D341Med (cell line): Measurements from ENCODE around the gene KCNH1.

Experiments used
- DNase-seq: peaks from one replicate; pipeline ENCODE4 v3.0.0; 2012; ENCODE audit warnings: low spot score

Gene KCNH1

DNA sequence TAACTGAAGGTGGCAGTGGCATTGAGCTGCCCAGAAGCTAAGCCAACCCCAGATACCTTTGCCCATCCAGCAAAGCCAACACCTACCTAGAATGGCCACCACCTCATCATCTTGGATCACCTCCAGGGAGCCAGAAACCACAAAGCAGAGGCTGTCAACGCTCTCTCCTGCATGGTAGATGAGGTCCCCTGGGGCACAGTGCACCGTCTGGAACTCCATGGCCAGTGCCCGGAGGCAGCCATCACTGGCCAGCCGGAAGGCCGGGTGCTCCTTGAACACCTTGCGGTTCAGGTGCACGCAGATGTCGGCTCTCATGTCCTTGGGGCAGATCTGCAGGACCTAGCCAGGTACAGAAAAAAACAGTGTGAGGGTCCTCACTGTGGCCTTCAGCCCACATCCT, 336.5 kb downstream of the KCNH1 start:
- DNase-seq: no peak

GRCh38 chr1:210796421-210796820, 337.5 kb downstream of the KCNH1 start:
- DNase-seq: no peak

- no peak for DNase-seq
Measured at GRCh38 chr1:210794445-210794844, 339.5 kb downstream of the KCNH1 start.

DNA sequence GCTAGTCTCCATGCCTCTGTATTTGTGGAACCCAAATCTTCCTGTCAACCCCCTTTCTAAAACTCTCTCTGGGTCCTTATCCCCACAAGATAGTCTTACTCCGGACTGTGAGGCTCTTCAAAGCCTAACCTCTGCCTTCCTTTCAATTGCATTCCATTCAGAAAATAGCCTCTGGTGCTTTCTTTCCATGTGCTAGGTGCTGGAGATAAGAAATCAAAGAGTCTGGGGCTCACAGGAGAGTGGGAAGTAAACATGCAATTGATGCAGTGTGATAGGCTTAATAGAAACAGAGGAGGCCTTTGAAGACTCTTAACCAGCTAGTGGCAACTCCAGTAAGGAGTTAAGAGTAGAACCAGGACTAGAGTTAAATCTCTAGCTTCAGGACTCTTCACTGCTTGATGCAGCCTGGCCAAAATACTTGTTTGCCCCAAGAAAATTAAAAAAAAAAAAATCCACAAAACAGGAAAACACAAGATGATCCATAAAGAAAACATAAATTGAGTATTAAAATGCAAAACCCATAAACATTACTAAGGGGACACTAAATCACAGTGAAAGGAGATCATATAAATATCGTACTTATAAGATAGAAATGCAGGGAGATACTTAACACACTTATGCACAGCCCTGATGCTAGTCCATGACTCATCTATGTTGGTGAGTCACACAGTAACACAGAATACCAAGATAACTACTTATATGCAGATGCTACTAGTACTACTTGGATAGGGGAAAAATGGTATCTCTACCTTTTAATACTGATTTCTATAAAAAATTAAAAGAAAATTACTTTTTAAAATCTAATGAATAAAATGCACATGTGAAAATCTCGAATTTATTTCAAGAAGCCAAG, 341.5 kb downstream of the KCNH1 start:
- no peak for DNase-seq

GRCh38 chr1:210790196-210790595, 343.8 kb downstream of the KCNH1 start:
- DNase-seq: no peak

GRCh38 chr1:210787800-210788199, 346.1 kb downstream of the KCNH1 start:
- DNase-seq: no peak

GRCh38 chr1:210786546-210786945, 347.4 kb downstream of the KCNH1 start:
- DNase-seq: no peak

GRCh38 chr1:210783925-210784324, 350.0 kb downstream of the KCNH1 start:
- no peak for DNase-seq

GRCh38 chr1:210781652-210782051, 352.3 kb downstream of the KCNH1 start:
- DNase-seq: no peak

GRCh38 chr1:210779269-210779668, 354.7 kb downstream of the KCNH1 start:
- no peak for DNase-seq

- DNase-seq: no peak
Measured at GRCh38 chr1:210777914-210778313, 356.0 kb downstream of the KCNH1 start.

DNA sequence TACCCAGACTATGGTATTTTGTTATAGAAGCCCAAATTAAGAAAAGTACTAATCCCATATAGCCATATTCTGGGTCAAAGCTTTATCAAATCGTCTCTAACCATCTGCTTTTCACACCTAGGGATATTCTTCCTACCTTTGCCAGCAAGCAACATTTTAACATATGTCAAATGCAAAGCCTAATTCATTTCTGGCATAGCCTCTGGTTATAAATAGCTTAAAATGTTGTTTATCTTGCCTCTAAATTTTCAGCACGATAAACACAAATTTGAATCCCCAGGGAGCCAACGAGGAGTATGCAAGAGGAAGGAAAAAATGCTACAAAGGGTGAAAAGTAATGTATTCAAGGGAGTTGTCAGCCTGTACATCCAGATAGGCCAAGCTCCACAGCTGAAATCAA, 357.2 kb downstream of the KCNH1 start:
- no peak for DNase-seq

DNA sequence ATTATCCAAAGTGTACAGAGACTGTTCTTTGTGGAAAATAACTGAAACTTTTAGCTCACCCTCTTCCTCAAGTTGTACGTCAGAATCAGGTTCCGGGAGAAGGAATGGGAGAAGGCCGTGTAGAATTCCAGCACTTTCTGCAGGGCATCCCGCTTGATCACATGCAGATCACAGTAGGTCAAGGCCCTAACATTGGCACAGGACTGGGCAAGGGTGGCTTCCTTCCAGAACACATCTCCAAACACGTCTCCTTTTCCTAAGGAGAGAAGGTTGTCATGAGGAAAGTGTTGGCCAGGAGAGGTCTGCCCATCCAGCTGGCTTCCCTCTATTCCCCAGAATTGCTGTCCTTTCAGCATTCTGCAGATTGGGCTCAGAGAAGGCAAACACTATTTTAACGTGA, 358.7 kb downstream of the KCNH1 start:
- no peak for DNase-seq

DNA sequence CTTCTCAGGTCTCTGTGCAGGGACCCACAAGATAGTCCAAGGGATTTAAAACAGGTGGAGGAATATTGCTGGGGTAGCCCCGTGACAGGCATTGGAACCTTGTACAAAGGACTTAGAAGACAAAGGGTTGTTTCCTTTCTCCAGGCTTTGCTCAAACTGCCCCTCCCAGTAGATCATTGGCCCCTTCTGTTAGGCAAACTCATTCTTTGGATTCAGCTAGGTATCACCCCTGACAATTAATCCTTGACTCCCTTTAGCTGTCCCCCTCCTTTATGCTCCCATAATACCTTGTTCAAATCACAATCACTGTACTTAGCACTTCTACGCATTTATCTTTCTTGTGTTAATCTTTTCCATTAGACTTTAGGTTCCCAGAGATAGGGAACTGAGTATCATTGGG, 360.5 kb downstream of the KCNH1 start:
- DNase-seq: no peak

GRCh38 chr1:210771131-210771530, 362.8 kb downstream of the KCNH1 start:
- no peak for DNase-seq

GRCh38 chr1:210770396-210770984, 363.5 kb downstream of the KCNH1 start:
- no peak for DNase-seq

GRCh38 chr1:210769473-210769872, 364.5 kb downstream of the KCNH1 start:
- DNase-seq: no peak

- DNase-seq: no peak
Measured at GRCh38 chr1:210764536-210764935, 369.4 kb downstream of the KCNH1 start.

- no peak for DNase-seq
Measured at GRCh38 chr1:210758761-210759160, 375.2 kb downstream of the KCNH1 start.

GRCh38 chr1:210758261-210758660, 375.7 kb downstream of the KCNH1 start:
- no peak for DNase-seq

GRCh38 chr1:210757677-210758076, 376.3 kb downstream of the KCNH1 start:
- DNase-seq: no peak

DNA sequence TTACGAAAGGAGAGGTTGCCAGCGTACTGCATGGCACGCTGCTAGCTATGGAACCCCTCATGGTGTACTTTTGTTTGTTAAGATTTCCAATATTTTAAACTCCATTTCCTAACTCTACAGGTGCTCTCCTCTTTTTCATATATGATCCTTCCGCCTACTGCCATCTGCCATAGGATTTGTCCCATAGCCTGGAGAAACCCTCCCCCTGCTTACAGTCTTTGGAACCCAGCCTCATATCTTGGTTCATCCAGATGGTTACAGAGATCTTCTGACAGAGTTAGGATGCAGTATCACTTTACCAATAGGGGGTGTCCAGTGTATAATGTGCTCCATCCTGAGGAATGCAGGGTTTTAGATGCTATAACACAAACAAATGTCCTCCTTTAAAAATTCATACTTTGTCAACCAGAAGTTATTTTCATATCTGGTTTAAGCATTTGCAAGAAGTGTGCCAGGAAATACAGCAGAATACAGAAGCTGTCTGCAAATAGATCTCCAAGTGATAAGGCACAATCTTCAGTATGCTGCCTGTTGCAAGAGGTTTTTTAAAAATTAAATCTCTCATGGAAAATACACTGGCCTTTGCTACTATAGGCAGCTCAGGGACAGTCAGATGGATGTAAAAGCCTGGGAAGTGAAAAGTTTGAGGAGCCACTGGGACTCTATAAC, 377.8 kb downstream of the KCNH1 start:
- DNase-seq: peak; percentile 57
